Measurements from ENCODE around the gene ACADSB.

Gene ACADSB

GRCh38 chr10:123043409-123043925 is 34.7 kb downstream of the ACADSB start:
- peak; percentile 42 for DNase-seq

GRCh38 chr10:123044391-123044790 is 35.6 kb downstream of the ACADSB start:
- peak; percentile 5 for DNase-seq

- DNase-seq, result no peak
Measured at GRCh38 chr10:123045961-123046731, 37.3 kb downstream of the ACADSB start.

- DNase-seq, result no peak
Measured at GRCh38 chr10:123057968-123058367, 49.2 kb downstream of the ACADSB start.

- DNase-seq, result no peak
Measured at GRCh38 chr10:123061865-123062264, 53.1 kb downstream of the ACADSB start.

- DNase-seq, result no peak
Measured at GRCh38 chr10:123062726-123063125, 53.9 kb downstream of the ACADSB start.

GRCh38 chr10:123068087-123068853 is 59.5 kb downstream of the ACADSB start:
- no peak for DNase-seq

GRCh38 chr10:123069246-123069986 is 60.6 kb downstream of the ACADSB start:
- no peak for DNase-seq

GRCh38 chr10:123073187-123073586 is 64.4 kb downstream of the ACADSB start:
- no peak for DNase-seq

GRCh38 chr10:123074215-123074614 is 65.4 kb downstream of the ACADSB start:
- no peak for DNase-seq

GRCh38 chr10:123081896-123082295 is 73.1 kb downstream of the ACADSB start:
- no peak for DNase-seq

- DNase-seq, result no peak
Measured at GRCh38 chr10:123083811-123084210, 75.0 kb downstream of the ACADSB start.

- DNase-seq, result no peak
Measured at GRCh38 chr10:123086281-123086680, 77.5 kb downstream of the ACADSB start.

- no peak for DNase-seq
Measured at GRCh38 chr10:123087348-123087747, 78.5 kb downstream of the ACADSB start.

- no peak for DNase-seq
Measured at GRCh38 chr10:123087786-123088185, 79.0 kb downstream of the ACADSB start.

- DNase-seq, result no peak
Measured at GRCh38 chr10:123092635-123093414, 84.0 kb downstream of the ACADSB start.

- DNase-seq, result no peak
Measured at GRCh38 chr10:123093489-123093888, 84.7 kb downstream of the ACADSB start.

- DNase-seq, result no peak
Measured at GRCh38 chr10:123096452-123096851, 87.6 kb downstream of the ACADSB start.

- DNase-seq, result no peak
Measured at GRCh38 chr10:123097039-123097438, 88.2 kb downstream of the ACADSB start.

- DNase-seq, result no peak
Measured at GRCh38 chr10:123100030-123100762, 91.4 kb downstream of the ACADSB start.

GRCh38 chr10:123101872-123102271 is 93.1 kb downstream of the ACADSB start:
- no peak for DNase-seq

GRCh38 chr10:123102673-123103072 is 93.9 kb downstream of the ACADSB start:
- no peak for DNase-seq

All from NCI-H1694 treated with DMSO at 0.1 percent for 48 hours (cell line).